K562 (cell line): ENCODE measurements around the gene CDKN2C. TPM values are rescaled to one million over a fixed set of nuclear protein-coding genes. Genes with fewer than 3 reads are reported as not detected.
A peak's percentile ranks its signal among the peaks of the same experiment; 100 is the strongest.

Experiments
- E4F1 ChIP-seq: fragments of 250-450 bp; sonication (Bioruptor Pico); IDR thresholded peaks from 2 replicates; pipeline ENCODE4 v1.5.0; 2021; ENCODE audit warnings: mild to moderate bottlenecking, borderline replicate concordance
- ERF ChIP-seq: fragments of 450-650 bp; formaldehyde crosslinking; IDR thresholded peaks from 2 replicates; pipeline ENCODE4 v1.4.0; 2020; ENCODE audit warnings: mild to moderate bottlenecking, mixed read lengths
- FOXM1 ChIP-seq, 2 experiments: fragments of 450-650 bp in 1 of 2; sonication (generic) in 1 of 2; formaldehyde crosslinking in 1 of 2; IDR thresholded peaks; 2 replicates each; pipeline versions ENCODE4 v1.6.1 to v1.9.0; 2017 to 2022; ENCODE audit warnings: low read depth in 2 of 2, mild to moderate bottlenecking in 2 of 2, missing genetic modification reagents in 1 of 2, moderate library complexity in 1 of 2
- FUS ChIP-seq: fragments of 200-400 bp; formaldehyde crosslinking; optimal IDR thresholded peaks from 2 replicates; pipeline ENCODE3; 2017; ENCODE audit warnings: low read depth, low read length
- GTF2B ChIP-seq: IDR thresholded peaks from 2 replicates; pipeline ENCODE4 v1.6.1; 2011; ENCODE audit not compliant: insufficient read length; ENCODE audit errors: extremely low read depth
- LEF1 ChIP-seq: fragments of 450-650 bp; IDR thresholded peaks from 2 replicates; pipeline ENCODE4 v1.6.1; 2016; ENCODE audit warnings: mild to moderate bottlenecking
- NR2C2 ChIP-seq, 2 experiments: fragments of 200-800 bp in 1 of 2; sonication (Bioruptor generic) in 1 of 2; sonication (generic) in 1 of 2; formaldehyde crosslinking in 1 of 2; IDR thresholded peaks; 2 replicates each; pipeline versions ENCODE4 v1.6.1 to v1.8.0; 2016 to 2022; ENCODE audit warnings: mild to moderate bottlenecking in 1 of 2, missing compliant biosample characterization in 1 of 2, missing genetic modification characterization in 1 of 2, missing genetic modification reagents in 1 of 2
- NUFIP1 ChIP-seq: fragments of 450-650 bp; IDR thresholded peaks from 2 replicates; pipeline ENCODE4 v1.6.1; 2018; ENCODE audit not compliant: partially characterized antibody
- RBM25 ChIP-seq: fragments of 200-400 bp; formaldehyde crosslinking; IDR thresholded peaks from 2 replicates; pipeline ENCODE4 v1.6.1; 2018; ENCODE audit warnings: low read length, low read depth, moderate library complexity; ENCODE audit not compliant: severe bottlenecking
- SMAD1 ChIP-seq: fragments of 150-350 bp; IDR thresholded peaks from 2 replicates; pipeline ENCODE4 v1.6.1; 2014; ENCODE audit warnings: low read length, low read depth; ENCODE audit not compliant: partially characterized antibody
- SNAPC5 ChIP-seq: fragments of 250-450 bp; sonication (Bioruptor Pico); IDR thresholded peaks from 2 replicates; pipeline ENCODE4 v1.8.0; 2021; ENCODE audit warnings: moderate library complexity, mild to moderate bottlenecking, inconsistent platforms
- ZNF134 ChIP-seq: fragments of 250-450 bp; sonication (Bioruptor Pico); conservative IDR thresholded peaks from 2 replicates; pipeline ENCODE4 v1.4.0; 2020
- ZNF311 ChIP-seq: fragments of 250-450 bp; sonication (Bioruptor Pico); IDR thresholded peaks from 2 replicates; pipeline ENCODE4 v1.4.0; 2020; ENCODE audit warnings: mild to moderate bottlenecking, moderate library complexity
- ZNF407 ChIP-seq: fragments of 450-650 bp; IDR thresholded peaks from 2 replicates; pipeline ENCODE4 v1.6.1; 2016; ENCODE audit warnings: low read depth
- polyA plus RNA-seq, 8 experiments: library from polyadenylated mRNA; depleted of rRNA in 4 of 8; stranded (reverse) in 5 of 8; unstranded in 3 of 8; fragments of >200 nt; fragmentation: Nextera tagmentation in 2 of 8; fragmentation: Illumina TruSeq in 1 of 8; extraction: Ambion mirVana in 2 of 8; extraction: Trizol in 1 of 8; gene quantifications; 2 replicates each; pipeline versions ENCODE4 v1.2.1 to v1.2.3, GENCODE V29; 2011 to 2014; ENCODE audit warnings: inconsistent platforms in 1 of 8, missing spikeins in 1 of 8
- total RNA-seq, 7 experiments: library from RNA; depleted of rRNA in 6 of 7; stranded (reverse); fragments of >200 nt in 6 of 7; fragmentation: Illumina TruSeq in 2 of 7; extraction: Trizol in 2 of 7; gene quantifications; 2 replicates each; pipeline versions ENCODE4 v1.2.1 to v1.2.3, GENCODE V29; 2011 to 2021; ENCODE audit warnings: low replicate concordance in 1 of 7

CDKN2C gene
- total and polyA plus RNA-seq, 9 of the 15 experiments (the other 6 are each of a cell fraction or from before 2014, with no cell fraction given) = 11.9 to 74.3 (median 45.9) TPM

- TF ChIP-seq ZNF407 (no peak; the same call in 1 of the 2 replicates), GTF2B (peak; percentile 20), NUFIP1 (no peak), ZNF311 (CRISPR knock-in tag) (no peak), NR2C2 (CRISPR knock-in tag; IDR thresholded peaks at IDR 0.05) (no peak; the same call in 1 of the 2 replicates), NR2C2 (tag; IDR thresholded peaks at IDR 0.05) (peak; percentile 87), SNAPC5 (no peak), ERF (CRISPR knock-in tag) (0 out of 2 replicates have a peak, but pooled peaks have one; percentile 21), FOXM1 (IDR thresholded peaks at IDR 0.05; ENCODE audit: low read depth) (no peak; the same call in 1 of the 2 replicates), FOXM1 (CRISPR knock-in tag; IDR thresholded peaks at IDR 0.05; ENCODE audit: low read depth) (0 out of 2 replicates have a peak, but pooled peaks have one; percentile 81), E4F1 (peak; percentile 99), SMAD1 (peak; percentile 21), RBM25 (no peak), ZNF134 (CRISPR knock-in tag) (no peak), FUS (peak; percentile 94), LEF1 (no peak; the same call in 1 of the 2 replicates)
Measured at GRCh38 chr1:50959913-50960844, 9.9 kb upstream of the CDKN2C start, which contains the start of gene FAF1 (continued).
